SK-N-SH treated with all-trans-retinoic acid at 6 μM for 48 hours (cell line): ENCODE data around the gene BNIP2.

Source experiments
- ARNTL ChIP-seq: fragments of 450-650 bp; formaldehyde crosslinking; IDR thresholded peaks from 2 replicates; pipeline ENCODE4 v1.5.0; 2020; ENCODE audit warnings: low read depth, mild to moderate bottlenecking, moderate library complexity, borderline replicate concordance
- ESRRG ChIP-seq: fragments of 250-450 bp; sonication (Bioruptor Pico); IDR thresholded peaks from 2 replicates; pipeline ENCODE4 v1.6.1; 2021; ENCODE audit warnings: mild to moderate bottlenecking
- OSR1 ChIP-seq: fragments of 250-450 bp; sonication (Bioruptor Pico); IDR thresholded peaks from 2 replicates; pipeline ENCODE4 v1.8.0; 2022; ENCODE audit warnings: moderate library complexity, mild to moderate bottlenecking, inconsistent platforms
- RARB ChIP-seq: fragments of 250-450 bp; sonication (Bioruptor Pico); IDR thresholded peaks from 2 replicates; pipeline ENCODE4 v1.8.0; 2021; ENCODE audit warnings: mild to moderate bottlenecking, moderate library complexity
- SNAI2 ChIP-seq: fragments of 250-450 bp; sonication (Bioruptor Pico); IDR thresholded peaks from 2 replicates; pipeline ENCODE4 v1.5.0; 2020; ENCODE audit warnings: mild to moderate bottlenecking, moderate library complexity
- ZFP3 ChIP-seq: fragments of 250-450 bp; sonication (Bioruptor Pico); IDR thresholded peaks from 2 replicates; pipeline ENCODE4 v1.5.0; 2020; ENCODE audit warnings: mild to moderate bottlenecking, moderate library complexity
- ZNF565 ChIP-seq: fragments of 450-650 bp; formaldehyde crosslinking; conservative IDR thresholded peaks from 2 replicates; pipeline ENCODE4 v1.5.0; 2020; ENCODE audit warnings: low read depth, mild to moderate bottlenecking, moderate library complexity
- ZNF8 ChIP-seq: fragments of 450-650 bp; formaldehyde crosslinking; IDR thresholded peaks from 2 replicates; pipeline ENCODE4 v1.5.0; 2020; ENCODE audit warnings: mild to moderate bottlenecking, moderate library complexity
- TF ChIP-seq, protein P1 (sequence below): fragments of 250-450 bp; sonication (Bioruptor Pico); IDR thresholded peaks from 2 replicates; pipeline ENCODE4 v1.5.1; 2021; ENCODE audit warnings: mild to moderate bottlenecking, moderate library complexity
- TF ChIP-seq, protein P2 (sequence below): fragments of 250-450 bp; sonication (Bioruptor Pico); IDR thresholded peaks from 2 replicates; pipeline ENCODE4 v1.5.1; 2020; ENCODE audit warnings: low read depth, mild to moderate bottlenecking, moderate library complexity
- TF ChIP-seq, protein P3 (sequence below): fragments of 250-450 bp; sonication (Bioruptor Pico); IDR thresholded peaks from 2 replicates; pipeline ENCODE4 v1.8.0; 2020; ENCODE audit warnings: mild to moderate bottlenecking, moderate library complexity, borderline replicate concordance

DNA sequence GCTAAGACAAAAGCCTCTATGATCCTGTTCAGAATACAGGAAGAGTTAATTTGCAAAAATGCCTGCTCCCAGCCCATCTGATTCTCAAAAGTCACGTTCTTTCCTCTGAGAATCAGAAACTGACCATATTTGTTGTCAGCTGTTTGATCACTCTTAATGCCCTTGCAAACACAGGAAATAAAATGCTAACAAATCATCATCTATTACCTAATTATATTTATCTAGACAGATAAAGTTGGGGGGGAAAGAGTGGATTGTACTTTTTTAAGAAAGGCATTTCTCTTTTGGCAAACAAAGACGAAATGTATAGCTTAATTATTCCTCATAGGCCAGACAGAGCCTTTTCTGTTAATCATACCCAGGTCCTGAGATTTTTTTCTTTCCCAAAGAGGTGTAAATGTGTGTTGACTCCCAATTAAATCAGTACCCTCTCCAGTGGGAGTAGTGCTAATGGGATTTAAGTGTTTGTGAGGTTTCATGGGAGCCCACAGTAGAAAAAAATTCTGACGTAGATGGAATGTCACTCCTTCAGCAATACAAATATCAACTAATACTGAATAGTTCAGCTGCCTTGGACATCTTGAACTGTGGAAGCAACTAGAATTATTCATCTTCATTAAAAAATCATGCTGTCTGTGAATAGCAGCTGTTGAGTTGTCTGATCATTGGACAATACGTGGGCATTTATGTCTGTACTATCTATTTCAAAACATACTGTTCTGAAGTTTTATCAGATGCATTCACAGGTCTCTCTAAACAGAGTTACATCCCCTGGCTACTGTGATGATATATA lies 22.5 kb upstream of the BNIP2 start:
- TF ChIP-seq RARB (CRISPR knock-in tag) = no peak
- no peak for TF ChIP-seq SNAI2 (CRISPR knock-in tag)
- no peak for TF ChIP-seq ZNF565 (CRISPR knock-in tag)
- TF ChIP-seq ZFP3 = no peak
- TF ChIP-seq, protein P1, sequence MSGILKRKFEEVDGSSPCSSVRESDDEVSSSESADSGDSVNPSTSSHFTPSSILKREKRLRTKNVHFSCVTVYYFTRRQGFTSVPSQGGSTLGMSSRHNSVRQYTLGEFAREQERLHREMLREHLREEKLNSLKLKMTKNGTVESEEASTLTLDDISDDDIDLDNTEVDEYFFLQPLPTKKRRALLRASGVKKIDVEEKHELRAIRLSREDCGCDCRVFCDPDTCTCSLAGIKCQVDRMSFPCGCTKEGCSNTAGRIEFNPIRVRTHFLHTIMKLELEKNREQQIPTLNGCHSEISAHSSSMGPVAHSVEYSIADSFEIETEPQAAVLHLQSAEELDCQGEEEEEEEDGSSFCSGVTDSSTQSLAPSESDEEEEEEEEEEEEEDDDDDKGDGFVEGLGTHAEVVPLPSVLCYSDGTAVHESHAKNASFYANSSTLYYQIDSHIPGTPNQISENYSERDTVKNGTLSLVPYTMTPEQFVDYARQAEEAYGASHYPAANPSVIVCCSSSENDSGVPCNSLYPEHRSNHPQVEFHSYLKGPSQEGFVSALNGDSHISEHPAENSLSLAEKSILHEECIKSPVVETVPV (CRISPR knock-in tag) = no peak
- TF ChIP-seq ESRRG (CRISPR knock-in tag) = no peak
- TF ChIP-seq OSR1 (CRISPR knock-in tag) = no peak
- TF ChIP-seq, protein P2, sequence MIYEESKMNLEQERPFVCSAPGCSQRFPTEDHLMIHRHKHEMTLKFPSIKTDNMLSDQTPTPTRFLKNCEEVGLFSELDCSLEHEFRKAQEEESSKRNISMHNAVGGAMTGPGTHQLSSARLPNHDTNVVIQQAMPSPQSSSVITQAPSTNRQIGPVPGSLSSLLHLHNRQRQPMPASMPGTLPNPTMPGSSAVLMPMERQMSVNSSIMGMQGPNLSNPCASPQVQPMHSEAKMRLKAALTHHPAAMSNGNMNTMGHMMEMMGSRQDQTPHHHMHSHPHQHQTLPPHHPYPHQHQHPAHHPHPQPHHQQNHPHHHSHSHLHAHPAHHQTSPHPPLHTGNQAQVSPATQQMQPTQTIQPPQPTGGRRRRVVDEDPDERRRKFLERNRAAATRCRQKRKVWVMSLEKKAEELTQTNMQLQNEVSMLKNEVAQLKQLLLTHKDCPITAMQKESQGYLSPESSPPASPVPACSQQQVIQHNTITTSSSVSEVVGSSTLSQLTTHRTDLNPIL = no peak
- TF ChIP-seq ARNTL (CRISPR knock-in tag) = no peak
- TF ChIP-seq, protein P3, sequence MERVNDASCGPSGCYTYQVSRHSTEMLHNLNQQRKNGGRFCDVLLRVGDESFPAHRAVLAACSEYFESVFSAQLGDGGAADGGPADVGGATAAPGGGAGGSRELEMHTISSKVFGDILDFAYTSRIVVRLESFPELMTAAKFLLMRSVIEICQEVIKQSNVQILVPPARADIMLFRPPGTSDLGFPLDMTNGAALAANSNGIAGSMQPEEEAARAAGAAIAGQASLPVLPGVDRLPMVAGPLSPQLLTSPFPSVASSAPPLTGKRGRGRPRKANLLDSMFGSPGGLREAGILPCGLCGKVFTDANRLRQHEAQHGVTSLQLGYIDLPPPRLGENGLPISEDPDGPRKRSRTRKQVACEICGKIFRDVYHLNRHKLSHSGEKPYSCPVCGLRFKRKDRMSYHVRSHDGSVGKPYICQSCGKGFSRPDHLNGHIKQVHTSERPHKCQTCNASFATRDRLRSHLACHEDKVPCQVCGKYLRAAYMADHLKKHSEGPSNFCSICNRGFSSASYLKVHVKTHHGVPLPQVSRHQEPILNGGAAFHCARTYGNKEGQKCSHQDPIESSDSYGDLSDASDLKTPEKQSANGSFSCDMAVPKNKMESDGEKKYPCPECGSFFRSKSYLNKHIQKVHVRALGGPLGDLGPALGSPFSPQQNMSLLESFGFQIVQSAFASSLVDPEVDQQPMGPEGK = no peak
- TF ChIP-seq ZNF8 = no peak
